PC-9 (cell line): ENCODE data around the gene EFEMP2. TPM values are rescaled to one million over a fixed set of nuclear protein-coding genes. Genes with fewer than 3 reads are reported as not detected.

ENCODE experiments used
- BruUV-seq: library from RNA; stranded (reverse); fragments of 400-500 nt; replicated peaks from 2 replicates; lab custom pipeline; 2021; lab: Mats Ljungman, UMichigan
- CTCF ChIA-PET: fragments of 300-600 bp; sonication (Branson Sonifier 250); formaldehyde crosslinking; loops from one replicate; lab custom pipeline; 2022; ENCODE audit warnings: antibody characterized with exemption; lab: Charles Lee
- POLR2A ChIA-PET: fragments of 300-600 bp; sonication (Branson Sonifier 250); formaldehyde crosslinking; loops from one replicate; lab custom pipeline; 2022; ENCODE audit warnings: antibody characterized with exemption; ENCODE audit not compliant: unreplicated experiment; lab: Charles Lee
- DNase-seq, 2 experiments: peaks; one replicate each; pipeline versions ENCODE4 v3.0.0 to v3.0.0-alpha.2; 2015 to 2022; ENCODE audit warnings: mixed read lengths in 1 of 2
- H2AFZ ChIP-seq: fragments of 200-600 bp; sonication (generic); 2 replicates; pipeline ENCODE4 v1.8.1; 2017; ENCODE audit warnings: antibody characterized with exemption
- H3F3A ChIP-seq: fragments of 200-600 bp; sonication (generic); 2 replicates; pipeline ENCODE4 v1.8.1; 2017; ENCODE audit warnings: antibody characterized with exemption, mild to moderate bottlenecking, low read depth; ENCODE audit not compliant: insufficient read depth
- H3K27ac ChIP-seq: fragments of 200-600 bp; sonication (generic); 2 replicates; pipeline ENCODE4 v1.6.1; 2016; ENCODE audit warnings: mixed run types
- H3K27me3 ChIP-seq: fragments of 200-600 bp; sonication (generic); 2 replicates; pipeline ENCODE4 v1.6.1; 2016; ENCODE audit warnings: low read depth, mixed run types; ENCODE audit not compliant: insufficient read depth
- H3K36me3 ChIP-seq: fragments of 200-600 bp; sonication (generic); 2 replicates; pipeline ENCODE4 v1.6.1; 2016; ENCODE audit warnings: low read depth, mixed run types
- H3K4me1 ChIP-seq: fragments of 200-600 bp; sonication (generic); replicated peaks from 2 replicates; pipeline ENCODE4 v1.6.1; 2016; ENCODE audit warnings: mixed run types; ENCODE audit not compliant: insufficient read depth
- H3K4me2 ChIP-seq: fragments of 200-600 bp; sonication (generic); 2 replicates; pipeline ENCODE4 v1.6.1; 2017; ENCODE audit warnings: mixed run types
- H3K4me3 ChIP-seq: fragments of 200-600 bp; sonication (generic); 2 replicates; pipeline ENCODE4 v1.6.1; 2016; ENCODE audit warnings: mixed run types
- H3K79me2 ChIP-seq: fragments of 200-600 bp; sonication (generic); 2 replicates; pipeline ENCODE4 v1.6.1; 2017; ENCODE audit warnings: low read depth, mixed run types
- H3K9me2 ChIP-seq: fragments of 200-600 bp; sonication (generic); 2 replicates; pipeline ENCODE4 v1.8.1; 2017; ENCODE audit warnings: mild to moderate bottlenecking; ENCODE audit not compliant: insufficient read depth
- H3K9me3 ChIP-seq: fragments of 200-600 bp; sonication (generic); 2 replicates; pipeline ENCODE4 v1.8.1; 2016; ENCODE audit warnings: low read depth; ENCODE audit not compliant: insufficient read depth
- H4K20me1 ChIP-seq: fragments of 200-600 bp; sonication (generic); 2 replicates; pipeline ENCODE4 v1.8.1; 2017; ENCODE audit not compliant: insufficient read depth
- EZH2 ChIP-seq: fragments of 200-600 bp; sonication (generic); IDR thresholded peaks from 2 replicates; pipeline ENCODE4 v1.8.0; 2017; ENCODE audit warnings: antibody characterized with exemption, low read depth
- intact Hi-C: fragments of 100-400 bp; cut with micrococcal nuclease; formaldehyde crosslinking; loops from one replicate; pipeline ENCODE4 v1.10.0; 2022; ENCODE audit not compliant: unreplicated experiment
- total RNA-seq: library from RNA; stranded (reverse); gene quantifications from 2 replicates; pipeline ENCODE4 v1.2.3, GENCODE V29; 2021
- TF ChIP-seq, protein P1 (sequence below): fragments of 200-600 bp; sonication (generic); conservative IDR thresholded peaks from 2 replicates; pipeline ENCODE4 v1.6.1; 2017; ENCODE audit warnings: mixed run types, antibody characterized with exemption, mild to moderate bottlenecking, moderate library complexity

EFEMP2 gene
- total RNA-seq, 1 experiment from 2014 or later = 18.1 TPM

DNA sequence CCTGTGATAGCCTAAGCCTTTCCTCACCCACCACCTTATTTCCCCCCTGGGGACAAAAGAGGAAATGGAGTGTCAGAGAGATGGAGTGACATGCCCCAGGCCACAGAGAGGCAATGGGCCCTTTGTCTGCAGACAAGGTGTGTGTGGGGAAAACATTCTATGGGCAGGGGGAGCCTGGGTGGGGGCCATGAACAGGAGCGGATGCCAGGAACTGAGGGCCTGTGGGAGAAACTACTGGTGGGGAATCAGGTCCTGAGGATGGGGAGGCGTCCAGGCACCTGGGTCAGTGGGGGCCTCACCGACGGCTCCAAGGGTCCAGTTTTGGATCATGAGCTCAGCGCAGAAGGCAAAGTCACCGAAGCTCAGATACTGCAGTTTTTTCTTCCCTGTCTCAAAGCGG, 12.6 kb upstream of the EFEMP2 start:
- TF ChIP-seq, protein P1, sequence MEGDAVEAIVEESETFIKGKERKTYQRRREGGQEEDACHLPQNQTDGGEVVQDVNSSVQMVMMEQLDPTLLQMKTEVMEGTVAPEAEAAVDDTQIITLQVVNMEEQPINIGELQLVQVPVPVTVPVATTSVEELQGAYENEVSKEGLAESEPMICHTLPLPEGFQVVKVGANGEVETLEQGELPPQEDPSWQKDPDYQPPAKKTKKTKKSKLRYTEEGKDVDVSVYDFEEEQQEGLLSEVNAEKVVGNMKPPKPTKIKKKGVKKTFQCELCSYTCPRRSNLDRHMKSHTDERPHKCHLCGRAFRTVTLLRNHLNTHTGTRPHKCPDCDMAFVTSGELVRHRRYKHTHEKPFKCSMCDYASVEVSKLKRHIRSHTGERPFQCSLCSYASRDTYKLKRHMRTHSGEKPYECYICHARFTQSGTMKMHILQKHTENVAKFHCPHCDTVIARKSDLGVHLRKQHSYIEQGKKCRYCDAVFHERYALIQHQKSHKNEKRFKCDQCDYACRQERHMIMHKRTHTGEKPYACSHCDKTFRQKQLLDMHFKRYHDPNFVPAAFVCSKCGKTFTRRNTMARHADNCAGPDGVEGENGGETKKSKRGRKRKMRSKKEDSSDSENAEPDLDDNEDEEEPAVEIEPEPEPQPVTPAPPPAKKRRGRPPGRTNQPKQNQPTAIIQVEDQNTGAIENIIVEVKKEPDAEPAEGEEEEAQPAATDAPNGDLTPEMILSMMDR = no peak
- TF ChIP-seq EZH2 = no peak
- H3K27me3 ChIP-seq = no peaks in the 10 kb centered on the region
- peaks cover 16% of the 10 kb centered on the region for H3K79me2 ChIP-seq
- peaks cover 18% of the 10 kb centered on the region; the same call in 1 of the 2 replicates for H3K36me3 ChIP-seq
- peaks cover 42% of the 10 kb centered on the region; the same call in 1 of the 2 replicates for H3F3A ChIP-seq
- DNase-seq = no peak
- H3K4me2 ChIP-seq = no peak overlapping the region
- peaks cover 28% of the 10 kb centered on the region for H3K4me1 ChIP-seq
- ChIA-PET POLR2A (interaction anchor here (0.5 to 1.0 kb wide), 7 partner anchors 14 to 1484 kb away, joined by 3 to 14 read pairs (median 5); no protein-coding TSS in a partner anchor), CTCF (interaction anchor here (0.6 to 1.9 kb wide), 13 partner anchors 13 to 247 kb away, joined by 3 to 11 read pairs (median 5); partner anchors contain the start of genes KAT5 and SIPA1)
- H3K4me3 ChIP-seq = no peak overlapping the region
- H3K27ac ChIP-seq = no peak overlapping the region
- H2AFZ ChIP-seq = no peak overlapping the region
- no peaks in the 10 kb centered on the region for H3K9me3 ChIP-seq
- no TSS peak for BruUV-seq
- no peaks in the 10 kb centered on the region for H3K9me2 ChIP-seq
- H4K20me1 ChIP-seq = no peaks in the 10 kb centered on the region
- intact Hi-C loops = loop anchor here (5.0 to 10.0 kb wide), 2 partner anchors 180 to 248 kb away; partner anchors contain the start of gene SIPA1

GRCh38 chr11:65884716-65885092, 12.1 kb upstream of the EFEMP2 start:
- intact Hi-C loops = loop anchor here (1.0 to 10.0 kb wide), 4 partner anchors 105 to 247 kb away; partner anchors contain the start of gene SIPA1
- Histone ChIP-seq H3K9me2 (no peaks in the 10 kb centered on the region), H2AFZ (no peak overlapping the region), H3K79me2 (peaks cover 16% of the 10 kb centered on the region), H3K27me3 (no peaks in the 10 kb centered on the region), H3K27ac (no peak overlapping the region), H3K36me3 (peaks cover 18% of the 10 kb centered on the region; the same call in 1 of the 2 replicates), H3K4me1 (peaks cover 22% of the 10 kb centered on the region), H3F3A (peaks cover 37% of the 10 kb centered on the region; the same call in 1 of the 2 replicates), H4K20me1 (no peaks in the 10 kb centered on the region), H3K4me2 (no peak overlapping the region), H3K4me3 (no peak overlapping the region), H3K9me3 (no peaks in the 10 kb centered on the region)
- no peak for TF ChIP-seq EZH2
- TF ChIP-seq, protein P1 = peak; percentile 98
- ChIA-PET CTCF (interaction anchor here (0.5 to 1.9 kb wide), 15 partner anchors 13 to 486 kb away, joined by 3 to 11 read pairs (median 5); partner anchors contain the start of genes KAT5 and SIPA1), POLR2A (interaction anchor here (0.5 to 1.0 kb wide), 8 partner anchors 13 to 1483 kb away, joined by 3 to 14 read pairs (median 4); no protein-coding TSS in a partner anchor)
- BruUV-seq = no TSS peak
- DNase-seq = peak; percentile 58 to 85

DNA sequence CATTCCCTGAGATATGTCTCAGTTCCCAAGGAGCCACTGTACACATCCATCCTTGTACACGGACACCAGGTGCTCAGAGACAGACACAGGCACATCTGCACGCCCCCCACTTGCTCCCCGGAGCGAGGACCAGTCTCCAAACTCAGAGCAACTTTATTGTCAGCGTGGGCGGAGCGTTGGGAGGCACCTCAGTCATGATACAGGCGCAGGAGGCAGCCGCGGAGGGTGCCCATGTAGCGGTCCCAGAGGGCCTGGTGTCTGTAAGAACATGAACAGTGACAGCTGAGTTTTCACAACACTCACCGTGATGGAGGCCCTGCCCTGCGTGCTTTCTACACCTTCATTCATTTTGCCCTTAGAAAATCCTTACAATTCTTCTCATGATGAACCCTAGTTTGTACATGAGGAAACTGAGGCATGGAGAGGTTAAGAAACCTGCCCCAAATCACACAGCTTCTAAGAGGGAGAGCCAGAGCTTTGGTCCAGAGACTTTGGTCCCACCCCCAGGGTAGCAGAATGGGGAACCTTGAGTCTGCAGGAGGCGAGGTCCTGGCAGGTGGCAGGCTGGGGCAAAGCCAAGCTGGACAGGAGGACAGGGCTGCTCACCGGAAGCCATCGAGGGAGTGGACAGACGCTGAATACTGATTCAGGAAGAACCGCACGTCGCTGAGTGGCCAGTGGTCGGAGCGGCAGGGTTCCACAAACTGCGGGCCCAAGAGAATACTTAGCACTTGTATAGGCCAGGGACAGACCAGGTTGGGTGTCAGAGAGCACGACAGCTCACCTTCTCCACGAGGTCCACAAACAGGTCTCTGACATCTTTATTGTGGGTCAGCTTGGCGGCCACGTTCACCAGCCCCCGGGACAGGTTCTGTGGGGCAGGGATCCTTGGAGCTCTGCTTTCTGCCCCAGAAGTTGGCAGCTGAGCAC, 11.5 kb upstream of the EFEMP2 start:
- no peak overlapping the region for H3K27ac ChIP-seq
- no peaks in the 10 kb centered on the region for H4K20me1 ChIP-seq
- TF ChIP-seq, protein P1 = no peak
- no peak for TF ChIP-seq EZH2
- peaks cover 32% of the 10 kb centered on the region; the same call in 1 of the 2 replicates for H3F3A ChIP-seq
- no peaks in the 10 kb centered on the region for H3K9me2 ChIP-seq
- CTCF ChIA-PET = interaction anchor here (0.5 to 1.9 kb wide), 13 partner anchors 22 to 486 kb away, joined by 3 to 11 read pairs (median 5); partner anchors contain the start of genes KAT5 and SIPA1
- intact Hi-C loops = loop anchor here (1.0 to 10.0 kb wide), 3 partner anchors 105 to 181 kb away; no protein-coding TSS in a partner anchor
- peaks cover 18% of the 10 kb centered on the region; the same call in 1 of the 2 replicates for H3K36me3 ChIP-seq
- H3K4me2 ChIP-seq = no peak overlapping the region
- POLR2A ChIA-PET = interaction anchor here (0.6 to 1.0 kb wide), 5 partner anchors 13 to 1483 kb away, joined by 3 to 8 read pairs (median 4); no protein-coding TSS in a partner anchor
- H3K9me3 ChIP-seq = no peaks in the 10 kb centered on the region
- H3K4me1 ChIP-seq = peaks cover 16% of the 10 kb centered on the region
- no peak overlapping the region for H3K4me3 ChIP-seq
- peaks cover 16% of the 10 kb centered on the region for H3K79me2 ChIP-seq
- no peaks in the 10 kb centered on the region for H3K27me3 ChIP-seq
- DNase-seq = no peak
- no TSS peak for BruUV-seq
- no peak overlapping the region for H2AFZ ChIP-seq
